Measurements from ENCODE around the gene AIFM3. TPM values are rescaled to one million over a fixed set of nuclear protein-coding genes. Genes with fewer than 3 reads are reported as not detected.

AIFM3 gene
- polyA plus RNA-seq, 1 donor from 2014 or later, result 1.1 TPM

- Histone ChIP-seq H3K9me3 (ENCODE audit: low read length) (no peaks in the 10 kb centered on the region), H3K79me2 (replicated peaks; ENCODE audit: insufficient read depth, low read length) (peaks cover 22% of the 10 kb centered on the region), H3K4me3 (ENCODE audit: low read length) (peak overlapping the region; percentile 80), H3F3A (ENCODE audit: insufficient read depth, low read length, poor library complexity, severe bottlenecking) (peaks cover 3% of the 10 kb centered on the region), H3K27ac (ENCODE audit: low read length) (peak overlapping the region; percentile 92), H3K4me2 (ENCODE audit: low read length) (peak overlapping the region; percentile 92), H2AFZ (ENCODE audit: low read depth, low read length) (peak overlapping the region; percentile 35), H3K27me3 (ENCODE audit: insufficient read depth, low read depth, low read length) (no peaks in the 10 kb centered on the region), H3K36me3 (ENCODE audit: insufficient read depth, low read length) (no peaks in the 10 kb centered on the region), H4K20me1 (ENCODE audit: insufficient read depth) (no peaks in the 10 kb centered on the region), H3K9ac (ENCODE audit: low read length) (peak overlapping the region; percentile 84), H3K9me2 (ENCODE audit: insufficient read depth, low read length) (no peaks in the 10 kb centered on the region)
- TF ChIP-seq MXI1 (conservative IDR thresholded peaks at IDR 0.05; ENCODE audit: poor library complexity, severe bottlenecking) (peak; percentile 96), EP300 (conservative IDR thresholded peaks at IDR 0.05; ENCODE audit: poor library complexity, severe bottlenecking) (peak; percentile 81), TAF1 (IDR thresholded peaks at IDR 0.05; ENCODE audit: low read depth) (no peak), RAD21 (conservative IDR thresholded peaks at IDR 0.05) (peak; percentile 37), POLR2AphosphoS5 (IDR thresholded peaks at IDR 0.05) (peak; percentile 83), CTCF (IDR thresholded peaks at IDR 0.05; ENCODE audit: poor library complexity, severe bottlenecking) (no peak), EZH2 (IDR thresholded peaks at IDR 0.05; ENCODE audit: borderline replicate concordance, insufficient read depth, low read length, poor library complexity, severe bottlenecking) (no peak), SMC3 (conservative IDR thresholded peaks at IDR 0.05; ENCODE audit: poor library complexity) (no peak)
- TF ChIP-seq, protein P1, sequence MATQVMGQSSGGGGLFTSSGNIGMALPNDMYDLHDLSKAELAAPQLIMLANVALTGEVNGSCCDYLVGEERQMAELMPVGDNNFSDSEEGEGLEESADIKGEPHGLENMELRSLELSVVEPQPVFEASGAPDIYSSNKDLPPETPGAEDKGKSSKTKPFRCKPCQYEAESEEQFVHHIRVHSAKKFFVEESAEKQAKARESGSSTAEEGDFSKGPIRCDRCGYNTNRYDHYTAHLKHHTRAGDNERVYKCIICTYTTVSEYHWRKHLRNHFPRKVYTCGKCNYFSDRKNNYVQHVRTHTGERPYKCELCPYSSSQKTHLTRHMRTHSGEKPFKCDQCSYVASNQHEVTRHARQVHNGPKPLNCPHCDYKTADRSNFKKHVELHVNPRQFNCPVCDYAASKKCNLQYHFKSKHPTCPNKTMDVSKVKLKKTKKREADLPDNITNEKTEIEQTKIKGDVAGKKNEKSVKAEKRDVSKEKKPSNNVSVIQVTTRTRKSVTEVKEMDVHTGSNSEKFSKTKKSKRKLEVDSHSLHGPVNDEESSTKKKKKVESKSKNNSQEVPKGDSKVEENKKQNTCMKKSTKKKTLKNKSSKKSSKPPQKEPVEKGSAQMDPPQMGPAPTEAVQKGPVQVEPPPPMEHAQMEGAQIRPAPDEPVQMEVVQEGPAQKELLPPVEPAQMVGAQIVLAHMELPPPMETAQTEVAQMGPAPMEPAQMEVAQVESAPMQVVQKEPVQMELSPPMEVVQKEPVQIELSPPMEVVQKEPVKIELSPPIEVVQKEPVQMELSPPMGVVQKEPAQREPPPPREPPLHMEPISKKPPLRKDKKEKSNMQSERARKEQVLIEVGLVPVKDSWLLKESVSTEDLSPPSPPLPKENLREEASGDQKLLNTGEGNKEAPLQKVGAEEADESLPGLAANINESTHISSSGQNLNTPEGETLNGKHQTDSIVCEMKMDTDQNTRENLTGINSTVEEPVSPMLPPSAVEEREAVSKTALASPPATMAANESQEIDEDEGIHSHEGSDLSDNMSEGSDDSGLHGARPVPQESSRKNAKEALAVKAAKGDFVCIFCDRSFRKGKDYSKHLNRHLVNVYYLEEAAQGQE (IDR thresholded peaks at IDR 0.05; ENCODE audit: borderline replicate concordance), result peak; percentile 47
Observed at GRCh38 chr22:21014202-21014725, 47.2 kb downstream of the AIFM3 start.

DNA sequence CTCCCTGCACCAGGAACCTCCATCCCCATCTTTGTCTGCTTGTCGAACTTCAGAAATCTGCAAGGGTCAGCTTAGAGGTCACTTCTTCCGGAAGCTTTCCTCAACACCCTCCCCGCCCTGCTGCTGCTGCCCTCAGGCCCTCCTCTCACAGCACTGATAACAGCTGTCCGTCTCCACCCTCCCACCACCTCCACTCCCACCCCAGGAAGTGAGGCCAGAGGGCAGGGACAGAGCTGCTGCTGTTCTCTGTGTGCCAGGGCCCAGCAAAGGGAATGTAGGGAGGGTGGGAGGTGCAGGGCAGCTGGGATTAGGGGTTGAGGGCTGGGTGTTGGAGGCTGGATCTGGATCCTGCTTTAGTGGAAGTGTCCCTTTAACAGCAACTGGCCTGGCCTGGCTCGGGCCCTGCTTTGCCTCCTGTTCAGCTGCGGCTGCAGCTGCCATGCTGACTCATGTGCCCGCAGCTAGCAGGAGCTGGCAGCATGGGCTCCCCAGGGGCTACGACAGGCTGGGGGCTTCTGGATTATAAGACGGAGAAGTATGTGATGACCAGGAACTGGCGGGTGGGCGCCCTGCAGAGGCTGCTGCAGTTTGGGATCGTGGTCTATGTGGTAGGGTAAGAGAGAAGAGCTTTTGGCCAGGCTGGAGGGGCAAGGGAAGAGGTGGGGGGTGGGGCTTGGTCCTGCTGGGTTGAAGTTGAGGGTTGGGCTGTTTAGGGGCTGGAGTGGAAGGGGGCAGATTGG lies 47.8 kb downstream of the AIFM3 start, which contains the start of gene P2RX6:
TSS of gene P2RX6 (plus strand) at position 440 of the 740 bp plus-strand sequence. CDS start at position 450, 10 bp downstream.
- H3K27me3 ChIP-seq (ENCODE audit: insufficient read depth, low read depth, low read length), result no peaks in the 10 kb centered on the region
- H2AFZ ChIP-seq (ENCODE audit: low read depth, low read length), result peak within 1 kb of the TSS; percentile 35
- H3K4me2 ChIP-seq (ENCODE audit: low read length), result peak within 1 kb of the TSS; percentile 92
- H3K79me2 ChIP-seq (replicated peaks; ENCODE audit: insufficient read depth, low read length), result peaks cover 22% of the 10 kb centered on the region
- no peaks in the 10 kb centered on the region for H4K20me1 ChIP-seq (ENCODE audit: insufficient read depth)
- H3K4me3 ChIP-seq (ENCODE audit: low read length), result peak within 1 kb of the TSS; percentile 80
- H3K9me2 ChIP-seq (ENCODE audit: insufficient read depth, low read length), result no peaks in the 10 kb centered on the region
- H3F3A ChIP-seq (ENCODE audit: insufficient read depth, low read length, poor library complexity, severe bottlenecking), result peaks cover 3% of the 10 kb centered on the region
- no peak for TF ChIP-seq RAD21 (conservative IDR thresholded peaks at IDR 0.05)
- TF ChIP-seq, protein P1 (IDR thresholded peaks at IDR 0.05; ENCODE audit: borderline replicate concordance), result no peak
- TF ChIP-seq TAF1 (IDR thresholded peaks at IDR 0.05; ENCODE audit: low read depth), result no peak
- no peak for TF ChIP-seq SMC3 (conservative IDR thresholded peaks at IDR 0.05; ENCODE audit: poor library complexity)
- TF ChIP-seq EP300 (conservative IDR thresholded peaks at IDR 0.05; ENCODE audit: poor library complexity, severe bottlenecking), result no peak
- TF ChIP-seq EZH2 (IDR thresholded peaks at IDR 0.05; ENCODE audit: borderline replicate concordance, insufficient read depth, low read length, poor library complexity, severe bottlenecking), result no peak
- peak within 1 kb of the TSS; percentile 84 for H3K9ac ChIP-seq (ENCODE audit: low read length)
- no peaks in the 10 kb centered on the region for H3K36me3 ChIP-seq (ENCODE audit: insufficient read depth, low read length)
- no peaks in the 10 kb centered on the region for H3K9me3 ChIP-seq (ENCODE audit: low read length)
- peak within 1 kb of the TSS; percentile 92 for H3K27ac ChIP-seq (ENCODE audit: low read length)

All from neural cell (in vitro differentiated cells).